HG03097 (cell line): ENCODE results near the gene MAP4K1.
A peak's percentile ranks its signal among the peaks of the same experiment; 100 is the strongest.

Experiments
- ATAC-seq: cut with Tn5 transposase; IDR thresholded peaks from one replicate; pipeline ENCODE4 v1.9.1; 2021; ENCODE audit not compliant: unreplicated experiment, low FRiP score

Gene MAP4K1

DNA sequence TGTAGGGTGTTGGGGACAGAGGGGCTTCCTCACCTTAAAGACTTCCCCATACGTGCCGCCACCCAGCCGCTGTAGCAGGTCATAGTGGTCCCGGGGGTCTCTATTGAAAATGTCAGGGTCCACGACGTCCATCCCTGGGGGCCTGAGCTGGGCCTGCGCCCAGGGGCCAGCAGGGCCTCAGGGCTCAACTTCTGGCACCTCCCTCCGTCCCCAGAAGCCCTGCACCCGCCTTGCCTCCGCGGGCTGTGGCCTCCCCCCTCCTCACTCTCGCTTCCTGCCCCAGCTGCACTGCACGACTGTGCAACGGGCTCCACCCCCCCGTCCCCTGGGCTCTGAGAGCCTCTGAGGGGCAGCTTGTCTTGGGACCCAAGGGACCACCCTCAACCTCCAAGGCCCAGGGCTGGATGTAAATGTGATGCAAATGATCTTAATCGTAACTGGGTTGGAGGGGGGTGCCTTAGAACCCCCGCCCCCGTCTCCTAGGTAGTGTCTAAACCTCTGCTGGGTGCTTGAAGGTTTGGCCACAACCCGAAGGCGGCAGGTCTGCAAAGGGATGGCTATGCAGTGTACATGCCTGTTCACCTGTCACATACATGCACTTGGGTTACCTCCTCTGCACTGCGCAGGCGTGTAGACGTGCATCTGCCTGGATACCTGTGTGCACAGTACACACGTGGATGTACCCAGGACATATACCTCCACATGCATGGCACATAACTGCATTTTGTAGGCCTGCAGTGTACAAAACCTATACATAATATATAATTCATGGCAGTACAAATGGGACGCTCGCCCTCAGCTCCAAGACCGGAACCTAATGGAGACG is at the start of gene MAP4K1:
Gene MAP4K1 (minus strand): TSS at position 190 of the 826 bp plus-strand sequence. CDS start 58 bp downstream, at position 132.
- ATAC-seq = peak; percentile 53

DNA sequence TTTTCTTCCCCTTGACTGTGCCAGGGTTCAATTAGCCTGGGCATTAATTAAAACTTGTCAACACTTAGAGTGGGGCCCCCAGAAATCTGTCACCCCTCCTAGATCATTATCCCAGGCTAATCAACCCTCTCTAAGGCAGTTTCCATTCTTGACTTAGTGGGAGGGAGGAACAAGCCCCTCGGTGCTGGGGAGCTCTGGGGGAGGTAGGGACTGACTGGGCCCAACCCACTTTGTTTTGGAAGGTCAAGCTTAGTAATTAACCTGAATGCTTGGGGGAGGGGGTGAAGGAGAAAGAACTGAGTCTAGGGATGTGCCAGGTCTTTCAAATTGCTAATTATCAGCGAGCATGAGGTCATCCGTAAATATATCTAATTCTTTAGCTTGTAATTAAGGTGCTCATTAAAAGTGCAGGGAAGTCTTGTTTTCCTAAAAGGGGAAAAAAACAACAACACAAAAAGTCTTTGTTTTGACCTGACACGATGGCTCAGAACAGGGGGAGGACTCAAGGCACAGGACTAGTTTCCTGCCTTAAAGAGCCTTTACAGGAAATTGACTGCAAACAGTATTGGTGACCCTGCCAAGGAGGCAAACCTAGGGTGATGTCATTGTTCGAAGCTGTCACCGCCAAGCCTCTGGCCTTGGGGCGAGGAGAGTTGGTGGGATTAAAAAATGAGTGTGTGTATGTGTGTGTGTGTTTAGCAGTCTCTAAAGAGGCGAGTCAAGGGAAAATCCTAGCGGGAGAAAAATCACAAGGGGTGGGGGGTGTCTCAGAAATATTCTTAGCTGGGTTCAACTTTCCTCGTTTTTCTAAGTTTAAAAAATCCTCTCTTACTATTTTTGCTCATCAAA is 49.1 kb upstream of the MAP4K1 start:
- ATAC-seq = no peak

DNA sequence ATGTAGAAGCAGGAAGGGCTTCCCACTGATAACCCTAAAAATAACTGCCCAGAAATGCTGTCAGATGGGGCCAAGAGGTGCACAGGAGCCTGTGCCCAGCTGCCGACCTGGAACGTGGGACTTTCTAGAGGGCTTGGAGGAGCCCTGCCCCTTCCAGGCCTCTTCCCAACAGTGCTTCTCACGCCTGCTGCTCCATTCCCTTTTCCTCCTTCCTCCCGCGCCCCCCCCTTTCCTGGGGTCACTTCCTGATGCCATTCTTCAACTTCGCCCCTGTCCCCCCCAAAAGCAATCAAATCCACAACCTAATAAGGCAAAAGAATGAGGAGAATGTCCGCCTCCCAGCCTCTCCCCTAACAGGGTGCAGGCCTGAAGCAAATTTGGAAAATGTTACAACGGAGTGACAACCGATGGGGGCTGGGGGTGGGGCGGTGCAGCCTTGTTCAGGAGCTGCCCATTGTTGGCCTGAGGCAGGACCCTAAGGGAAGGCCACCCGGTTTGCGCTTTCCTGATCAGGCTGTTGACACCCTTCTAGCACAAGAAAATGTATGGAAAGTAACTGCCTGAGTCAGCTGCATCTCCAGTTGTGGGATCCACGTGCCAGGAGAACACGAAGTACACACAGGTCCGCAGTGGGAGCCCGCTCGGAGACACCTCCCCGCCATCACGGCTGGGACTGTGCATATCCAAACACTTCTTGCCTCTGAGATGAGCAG is 48.4 kb upstream of the MAP4K1 start:
- ATAC-seq = no peak

DNA sequence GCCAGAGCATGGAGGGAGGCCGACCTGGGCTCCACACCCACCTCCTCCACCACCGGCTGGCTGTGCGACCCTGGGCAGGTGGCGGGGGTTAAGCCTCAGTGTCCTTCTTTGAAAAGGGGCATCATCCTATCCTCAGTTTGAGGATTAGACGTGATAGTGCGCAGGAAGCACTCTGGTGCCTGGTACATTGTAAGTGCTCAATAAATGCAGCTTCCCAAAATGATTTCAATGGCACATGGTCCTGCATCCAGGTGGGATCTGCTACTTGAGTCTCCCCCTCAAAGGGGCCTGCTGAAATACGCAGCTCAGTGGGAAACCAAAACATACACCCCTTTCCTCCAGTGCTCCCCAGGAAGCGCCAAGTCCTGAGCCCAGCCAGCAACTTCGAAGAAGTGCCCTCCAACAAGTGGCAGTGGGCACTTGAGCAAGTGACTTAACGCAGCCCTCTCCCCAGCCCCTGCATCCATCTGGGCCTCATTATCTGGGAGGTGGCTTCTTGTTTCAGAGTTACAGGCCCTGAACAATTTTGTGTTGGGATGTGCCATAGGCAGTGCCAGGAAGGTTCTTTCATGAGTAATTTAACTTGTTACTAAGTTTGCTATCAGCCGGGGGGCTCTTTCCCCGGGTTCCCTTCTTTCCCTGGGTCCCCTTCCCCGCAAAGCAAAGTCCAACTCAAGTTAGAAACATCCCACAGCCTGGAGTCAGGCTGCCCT is 47.6 kb upstream of the MAP4K1 start:
- ATAC-seq = no peak

DNA sequence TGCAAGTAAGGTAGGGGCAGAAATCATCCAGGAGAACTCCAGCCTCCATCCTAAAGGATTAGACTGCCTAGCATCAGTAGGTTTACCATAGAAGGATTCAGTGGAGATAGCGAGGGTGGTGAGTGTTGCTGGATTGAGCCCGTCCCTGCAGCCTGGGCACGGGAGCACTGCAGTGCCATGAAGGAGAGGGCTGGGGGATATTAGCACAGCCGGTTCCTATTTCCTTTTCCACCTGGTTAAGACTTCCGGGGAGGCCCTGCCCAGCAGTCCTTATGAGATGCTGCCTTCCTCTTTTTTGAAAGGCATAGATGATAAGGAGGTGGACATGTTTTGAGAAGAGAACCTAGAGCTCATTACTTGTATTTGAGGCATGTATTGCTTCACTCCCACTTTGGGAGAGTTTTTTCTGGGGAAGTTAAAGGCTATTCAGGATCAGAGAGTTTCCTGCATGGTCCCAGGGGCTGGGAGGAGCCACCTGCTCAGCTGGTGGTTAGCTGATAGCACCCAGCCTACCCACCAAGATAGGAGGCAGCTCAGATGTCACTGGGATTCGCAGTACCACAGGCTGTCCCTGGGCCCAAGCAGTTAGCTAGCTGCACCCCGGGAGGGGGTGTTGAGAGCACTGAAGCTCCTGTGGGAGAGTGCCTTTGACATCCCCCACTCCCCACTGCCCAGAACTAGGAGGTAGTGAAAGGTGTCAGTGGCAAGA is 46.9 kb upstream of the MAP4K1 start:
- no peak for ATAC-seq

DNA sequence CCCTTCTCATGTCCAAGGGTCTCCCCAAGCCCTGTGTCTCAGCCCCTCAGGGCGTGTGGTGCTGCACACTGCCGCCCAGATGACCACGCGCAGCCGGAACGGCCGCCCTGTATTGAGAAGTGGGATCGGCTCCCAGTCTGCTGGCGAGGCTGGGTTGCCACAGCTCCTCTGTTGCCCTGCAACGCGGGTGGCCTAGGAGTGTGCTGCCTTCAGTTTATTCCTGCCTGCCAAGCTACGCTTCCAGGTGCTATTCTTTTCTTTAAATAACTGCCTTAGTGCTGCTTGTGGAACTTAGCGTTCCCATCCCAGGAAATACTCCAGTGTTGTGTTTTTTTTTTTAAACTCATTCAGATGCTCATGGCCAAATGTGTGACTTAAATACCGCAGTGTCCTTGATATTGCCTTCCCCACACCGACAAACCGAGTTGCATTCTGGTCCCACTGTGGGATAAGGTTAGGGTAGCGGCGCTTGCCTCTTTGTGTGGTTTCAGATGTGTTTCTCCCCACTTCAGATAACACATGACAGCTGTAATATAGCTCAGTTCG is 46.3 kb upstream of the MAP4K1 start:
- no peak for ATAC-seq

DNA sequence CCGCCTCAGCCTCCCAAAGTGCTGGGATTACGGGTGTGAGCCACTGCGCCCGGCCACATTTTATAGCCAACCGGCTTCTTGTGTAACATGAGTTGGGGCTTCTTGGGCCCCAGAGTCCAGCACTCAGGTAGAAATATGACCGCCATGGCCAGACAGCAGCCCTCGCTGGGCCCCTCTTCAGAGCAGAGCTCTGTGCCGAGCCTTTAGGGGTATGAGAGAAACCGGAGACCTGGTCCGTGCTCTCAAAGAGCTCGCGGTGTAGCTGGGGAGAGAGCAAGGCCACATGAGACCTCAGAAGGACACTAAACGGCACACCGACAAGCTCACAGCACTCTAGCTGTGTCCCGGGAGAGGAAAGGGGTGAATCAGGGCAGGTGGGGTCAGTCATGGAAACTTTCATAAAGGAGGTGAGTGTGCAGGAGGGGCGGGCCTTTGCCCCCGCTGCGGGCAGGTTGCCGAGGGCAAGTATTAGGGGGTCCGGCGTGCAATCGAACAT is 45.5 kb upstream of the MAP4K1 start:
- ATAC-seq = no peak

DNA sequence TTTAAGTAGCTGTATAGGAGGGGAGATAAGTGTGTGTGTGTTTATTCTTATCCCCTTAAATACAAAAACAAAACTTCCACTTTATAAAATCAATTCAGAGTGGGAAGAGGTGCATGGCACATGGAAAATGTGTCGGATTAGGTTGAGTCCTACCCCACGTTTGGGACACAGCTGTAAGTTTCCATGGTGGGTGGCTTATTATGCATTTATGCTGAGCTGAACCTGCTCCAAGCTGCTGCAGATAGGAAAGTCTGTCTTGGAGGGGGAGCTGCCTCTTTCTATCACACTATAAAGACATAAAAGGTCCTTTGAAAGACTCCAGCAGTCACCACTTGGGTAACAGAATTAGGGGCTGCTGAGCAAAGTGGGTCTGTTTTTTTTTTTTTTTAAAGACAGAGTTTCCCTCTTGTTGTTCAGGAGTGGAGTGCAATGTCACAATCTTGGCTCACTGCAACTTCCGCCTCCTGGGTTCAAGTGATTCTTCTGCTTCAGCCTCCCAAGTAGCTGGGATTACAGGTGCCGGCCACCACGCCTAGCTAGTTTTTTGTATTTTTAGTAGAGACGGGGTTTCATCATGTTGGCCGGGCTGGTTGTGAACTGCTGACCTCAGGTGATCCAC is 44.9 kb upstream of the MAP4K1 start:
- ATAC-seq = no peak

DNA sequence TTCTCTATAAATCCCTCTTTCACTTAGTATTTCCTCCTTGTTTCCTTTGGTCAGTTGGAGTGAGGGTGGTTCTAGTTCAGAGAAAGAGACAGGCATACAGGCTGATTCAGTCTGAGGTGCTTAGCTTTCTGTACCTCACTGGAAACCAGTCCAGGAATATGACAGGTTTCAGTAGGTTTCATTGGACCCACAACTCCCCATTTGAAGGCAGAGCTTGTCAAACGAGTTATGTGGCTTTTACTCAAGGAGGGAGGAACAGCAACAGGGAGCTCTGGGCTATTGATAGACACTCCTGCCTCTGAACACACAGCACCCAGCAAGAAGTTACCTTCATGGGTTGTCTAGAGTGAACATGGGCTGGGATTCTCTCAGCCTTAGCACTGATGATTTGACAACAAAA is 44.2 kb upstream of the MAP4K1 start:
- no peak for ATAC-seq

DNA sequence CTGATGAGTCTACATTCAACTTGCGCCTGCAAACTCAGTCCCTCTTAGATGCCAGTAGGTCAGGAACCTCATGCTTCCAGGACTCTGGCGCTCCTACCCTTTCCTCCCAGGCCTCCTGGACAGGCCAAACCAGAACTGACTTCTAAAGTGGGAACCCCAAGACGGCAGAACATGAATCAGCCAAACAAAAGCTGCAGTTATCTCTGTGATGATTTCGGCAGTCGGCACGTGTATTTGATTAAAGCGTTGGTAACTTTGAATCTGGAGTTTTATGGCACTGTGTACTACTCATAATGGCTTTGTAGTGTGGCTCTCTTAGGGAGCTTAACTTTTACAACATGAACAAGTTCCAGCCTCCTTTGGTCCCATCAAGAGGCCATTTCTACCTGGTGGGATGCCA is 43.4 kb upstream of the MAP4K1 start:
- no peak for ATAC-seq

DNA sequence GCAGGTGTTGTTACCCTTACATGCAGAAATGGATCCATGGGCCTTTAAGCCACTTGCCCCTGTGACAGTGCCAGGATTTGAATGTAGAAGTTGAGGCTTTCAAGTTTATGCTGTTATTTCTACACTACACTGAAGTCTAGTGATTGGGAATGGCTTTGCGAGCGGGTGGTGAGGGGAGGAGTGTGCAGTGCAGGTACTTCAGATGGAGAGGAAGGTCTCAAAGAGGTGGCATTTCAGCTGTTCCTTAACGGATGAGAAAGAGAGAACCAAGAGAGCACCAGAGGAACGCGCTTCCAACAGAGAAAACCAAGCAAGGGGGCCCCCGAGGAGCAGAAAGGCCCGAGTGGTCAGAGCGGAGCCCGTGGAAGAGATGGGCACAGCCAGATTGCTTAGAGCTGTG is 43.0 kb upstream of the MAP4K1 start:
- no peak for ATAC-seq

DNA sequence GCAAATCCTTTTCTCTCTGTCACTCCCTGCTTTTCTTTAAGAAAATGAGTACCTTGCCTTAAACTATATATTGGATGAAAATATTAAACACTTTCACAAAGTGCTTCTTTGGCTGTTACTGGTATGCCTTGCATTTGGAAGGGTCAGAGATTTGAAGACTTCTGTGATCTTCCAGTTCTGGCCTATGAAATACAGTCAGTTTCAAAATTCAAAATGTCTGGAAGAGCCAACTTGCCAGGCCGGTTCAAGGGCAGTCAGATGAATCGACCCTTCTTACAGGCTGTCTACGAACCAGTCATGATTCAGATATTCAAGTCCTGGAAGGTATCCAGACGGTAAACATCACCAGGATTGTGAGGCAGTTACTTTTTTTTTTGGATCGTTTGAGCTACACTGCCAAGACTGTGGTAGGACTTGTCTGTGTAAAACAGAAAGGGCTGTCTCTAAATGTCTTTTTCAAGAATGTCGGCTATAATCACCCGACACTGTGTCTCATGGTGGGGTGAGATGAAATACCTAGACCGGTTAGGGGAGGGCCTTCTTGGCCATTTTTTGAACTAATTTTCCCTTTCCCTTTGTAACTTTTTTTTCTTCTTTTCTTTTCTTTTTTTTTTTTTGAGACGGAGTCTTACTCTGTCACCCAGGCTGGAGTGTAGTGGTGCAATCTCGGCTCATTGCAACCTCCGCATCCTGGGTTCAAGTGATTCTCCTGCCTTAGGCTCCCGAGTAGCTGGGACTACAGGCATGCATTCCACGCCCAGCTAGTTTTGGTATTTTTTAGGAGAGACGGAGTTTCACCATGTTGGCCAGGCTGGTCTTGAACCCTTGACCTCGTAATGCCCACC is 40.9 kb upstream of the MAP4K1 start:
- ATAC-seq = no peak

DNA sequence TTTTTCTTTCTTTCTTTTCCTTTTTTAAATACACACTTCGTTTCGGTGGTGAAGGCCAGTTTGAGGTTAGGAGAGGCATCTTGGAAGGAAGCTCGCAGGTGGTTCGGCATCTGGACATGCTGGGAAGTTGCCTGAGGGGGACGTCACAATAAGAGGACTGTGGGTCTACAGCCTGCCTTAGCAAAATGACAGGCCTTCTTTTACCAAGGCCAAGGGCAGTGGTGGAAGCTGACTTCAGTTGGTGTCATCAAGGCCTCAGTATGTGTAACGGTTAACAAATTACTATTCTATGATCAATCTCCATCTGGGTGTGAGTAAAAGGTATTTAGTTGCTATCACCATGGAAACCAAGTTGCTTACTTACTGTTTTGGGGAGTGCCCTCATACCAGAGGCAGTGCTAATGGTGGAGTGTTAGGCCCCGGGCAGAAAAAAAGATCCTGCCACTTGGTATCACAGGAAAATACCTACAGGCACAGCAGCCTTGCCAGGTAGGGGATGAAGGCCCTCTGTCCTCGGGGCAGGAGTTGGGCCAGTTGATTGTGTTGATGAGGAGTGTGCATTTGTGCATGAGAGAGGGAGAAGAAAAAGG is 40.0 kb upstream of the MAP4K1 start:
- no peak for ATAC-seq

DNA sequence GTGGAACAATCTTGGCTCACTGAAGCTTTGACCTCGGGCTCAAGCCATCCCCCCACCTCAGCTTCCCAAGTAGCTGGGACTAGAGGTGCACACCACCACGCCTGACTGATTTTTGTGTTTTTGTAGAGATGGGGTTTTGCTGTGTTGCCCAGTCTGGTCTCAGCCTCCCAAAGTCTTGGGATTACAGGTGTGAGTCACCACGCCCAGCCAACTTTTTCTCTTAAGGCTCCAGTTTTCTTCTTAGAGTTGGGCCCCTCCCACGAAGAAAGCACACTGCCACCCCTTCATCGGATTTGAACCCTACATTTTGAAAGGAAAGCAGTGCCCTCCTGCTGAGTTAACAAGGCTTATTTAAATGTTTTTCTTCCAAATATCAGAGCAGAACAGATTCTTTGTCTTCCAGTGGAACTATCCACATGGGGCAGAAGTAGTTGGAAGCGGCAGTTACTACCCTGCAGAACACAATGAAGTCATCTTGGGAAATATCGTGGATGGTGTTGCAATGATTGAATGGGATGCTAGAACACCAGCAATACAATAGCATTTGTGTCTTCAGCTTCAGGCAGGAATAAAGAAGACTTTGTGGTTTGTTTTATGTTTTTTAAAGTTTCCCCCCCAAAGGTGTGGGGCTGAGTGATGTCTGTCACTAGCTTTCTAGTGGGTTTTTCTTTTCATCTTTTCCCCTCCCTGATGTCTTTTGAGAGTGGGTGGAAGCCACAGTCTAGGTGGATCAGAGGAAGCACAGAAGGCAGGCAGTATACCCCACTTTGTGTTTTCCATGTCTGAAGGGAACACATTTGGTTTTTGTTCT is 38.6 kb upstream of the MAP4K1 start:
- ATAC-seq = no peak

DNA sequence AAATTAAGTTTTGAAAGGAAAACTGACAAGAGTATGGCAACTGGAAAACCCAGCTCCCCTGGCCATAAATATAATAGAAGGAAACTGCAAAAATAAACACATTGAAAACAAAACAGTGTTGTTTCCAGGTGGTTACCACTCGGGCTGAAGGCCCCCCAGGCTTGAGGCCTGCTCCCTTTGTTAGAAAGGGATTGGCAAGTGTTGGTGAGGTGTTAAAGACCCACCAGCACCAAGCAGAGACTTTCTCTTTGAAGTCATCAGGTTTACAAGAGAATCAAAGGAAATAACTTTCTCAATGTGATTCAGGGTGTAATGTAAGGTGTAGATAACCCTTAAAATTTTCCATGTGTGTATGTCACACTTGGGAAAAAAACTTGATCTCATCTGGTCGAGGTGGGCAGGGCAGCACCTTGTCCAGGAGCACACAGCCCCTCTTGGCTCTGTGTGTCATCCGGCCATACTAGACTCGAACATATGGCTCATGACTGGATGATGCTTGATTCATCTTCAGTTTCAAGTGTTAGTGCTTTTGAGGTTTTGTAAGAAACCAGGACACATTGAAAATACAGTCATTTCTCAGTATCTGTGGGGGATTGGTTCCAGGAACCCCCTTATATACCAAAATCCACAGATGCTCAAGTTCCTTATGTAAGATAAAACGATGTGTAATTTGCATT is 37.5 kb upstream of the MAP4K1 start:
- ATAC-seq = peak; percentile 43

DNA sequence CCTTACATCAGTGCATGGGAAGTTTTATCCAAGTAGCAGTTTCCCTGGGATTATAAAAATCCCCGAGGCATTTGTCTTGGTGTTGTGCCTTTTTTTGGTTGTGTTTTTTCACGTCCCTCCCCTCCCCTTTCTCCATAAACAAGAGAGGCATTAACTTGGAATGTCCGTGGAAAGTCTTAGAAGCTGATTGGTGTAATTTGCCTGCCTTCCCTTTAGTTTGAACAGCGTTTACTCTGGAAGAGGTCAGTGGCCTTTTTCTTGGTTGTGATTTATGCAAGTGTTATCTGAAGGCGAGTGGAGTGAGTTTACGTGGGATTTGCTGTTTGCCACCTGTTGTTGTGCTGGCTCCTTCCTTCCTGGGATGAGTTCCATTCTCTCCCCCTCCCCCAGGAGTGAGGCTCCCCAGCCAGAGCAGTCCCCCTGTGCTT is 36.9 kb upstream of the MAP4K1 start:
- ATAC-seq = no peak
